CD4-positive, alpha-beta T cell (primary cell): ENCODE measurements around the gene NAB2. TPM values are rescaled to one million over a fixed set of nuclear protein-coding genes. Genes with fewer than 3 reads are reported as not detected.

ENCODE experiments used
- ATAC-seq: fragments of 200-7000 bp; cut with Tn5 transposase; one replicate; pipeline ENCODE4 v1.10.0; 2022; ENCODE audit warnings: mild to moderate bottlenecking; ENCODE audit not compliant: poor library complexity
- CTCF ChIA-PET: fragments of 350-600 bp; sonication (Branson Sonifier 250); formaldehyde crosslinking; loops from one replicate; lab custom pipeline; 2021; ENCODE audit warnings: antibody characterized with exemption, inconsistent platforms; lab: Charles Lee
- POLR2A ChIA-PET: fragments of 350-600 bp; sonication (Branson Sonifier 250); formaldehyde crosslinking; loops from one replicate; lab custom pipeline; 2021; ENCODE audit warnings: antibody characterized with exemption, inconsistent platforms; lab: Charles Lee
- DNase-seq, 14 experiments: peaks; one replicate each; pipeline ENCODE4 v3.0.0-alpha.2; 2013 to 2020; ENCODE audit warnings: mixed read lengths in 2 of 14
- H3K27ac ChIP-seq, 2 donors: one replicate each; pipeline versions ENCODE4 v1.5.1 to v1.7.0; 2013; ENCODE audit warnings: low read length in 2 of 2, low read depth in 1 of 2, mild to moderate bottlenecking in 1 of 2
- H3K27me3 ChIP-seq, 2 experiments: 1 replicate in 1 of 2; 2 replicates in 1 of 2; pipeline versions ENCODE4 v1.6.1 to v1.7.0; 2013; ENCODE audit warnings: low read length in 2 of 2, control low read depth in 1 of 2, mild to moderate bottlenecking in 1 of 2, moderate library complexity in 1 of 2; ENCODE audit not compliant: insufficient read depth in 2 of 2, control insufficient read depth in 1 of 2
- H3K36me3 ChIP-seq: one replicate; pipeline ENCODE4 v1.6.1; 2013; ENCODE audit warnings: low read length, control low read depth; ENCODE audit not compliant: insufficient read depth
- H3K4me1 ChIP-seq: one replicate; pipeline ENCODE4 v1.6.1; 2013; ENCODE audit warnings: low read length, control low read depth; ENCODE audit not compliant: insufficient read depth
- H3K4me3 ChIP-seq: one replicate; pipeline ENCODE4 v1.5.1; 2013; ENCODE audit warnings: mild to moderate bottlenecking, low read length, moderate library complexity
- H3K9me3 ChIP-seq, 2 experiments: 1 replicate in 1 of 2; 2 replicates in 1 of 2; pipeline versions ENCODE4 v1.6.1 to v1.7.0; 2013; ENCODE audit warnings: low read length in 2 of 2, mild to moderate bottlenecking in 2 of 2, control low read depth in 1 of 2, moderate library complexity in 1 of 2; ENCODE audit not compliant: control insufficient read depth in 1 of 2, insufficient read depth in 1 of 2
- H3K27ac Mint-ChIP-seq: one replicate; pipeline ENCODE4 v1.8.0; 2020; ENCODE audit warnings: mixed read lengths
- H3K27me3 Mint-ChIP-seq: one replicate; pipeline ENCODE4 v1.8.0; 2021; ENCODE audit warnings: mixed read lengths
- H3K36me3 Mint-ChIP-seq: one replicate; pipeline ENCODE4 v1.8.0; 2021; ENCODE audit warnings: low read depth, mixed read lengths
- H3K4me1 Mint-ChIP-seq: one replicate; pipeline ENCODE4 v1.8.0; 2021; ENCODE audit warnings: low read depth, mixed read lengths
- H3K4me3 Mint-ChIP-seq: one replicate; pipeline ENCODE4 v1.8.0; 2020; ENCODE audit warnings: mild to moderate bottlenecking, mixed read lengths
- H3K9me3 Mint-ChIP-seq: one replicate; pipeline ENCODE4 v1.8.0; 2020; ENCODE audit warnings: mixed read lengths
- CTCF ChIP-seq: fragments of 200-600 bp; IDR thresholded peaks from one replicate; pipeline ENCODE4 v1.8.0; 2022; ENCODE audit warnings: antibody characterized with exemption, mild to moderate bottlenecking
- intact Hi-C, 2 experiments: fragments of 100-400 bp; cut with DNase I in 1 of 2; cut with micrococcal nuclease in 1 of 2; formaldehyde crosslinking; loops; one replicate each; pipeline versions ENCODE4 v1.15.1 to v1.9.0; 2023 to 2025; cut with DNase I, micrococcal nuclease
- total RNA-seq, 174 experiments: library from RNA in 2 of 174; stranded (reverse) in 2 of 174; gene quantifications; one replicate each; pipeline ENCODE4 v1.2.3 and lab custom pipeline; 2021 to 2026

The NAB2 gene
- total RNA-seq, 2 experiments from 2014 or later: 4.8 to 6.1 TPM

- no peak overlapping the region for H3K4me3 ChIP-seq
- Mint-ChIP-seq H3K27ac (peak overlapping the region; percentile 98), H3K4me1 (peaks cover 58% of the 10 kb centered on the region), H3K4me3 (peak overlapping the region; percentile 84), H3K9me3 (no peaks in the 10 kb centered on the region), H3K27me3 (no peaks in the 10 kb centered on the region), H3K36me3 (peaks cover 86% of the 10 kb centered on the region)
- CTCF ChIA-PET: interaction anchor here (0.6 to 7.6 kb wide), 6 partner anchors 18 to 150 kb away, joined by 3 to 67 read pairs (median 7); partner anchors contain the start of gene STAT6
- H3K9me3 ChIP-seq: no peaks in the 10 kb centered on the region
- intact Hi-C loops: loop anchor here (1.0 kb wide), 2 partner anchors 17 to 24 kb away; no protein-coding TSS in a partner anchor
- no peaks in the 10 kb centered on the region for H3K27me3 ChIP-seq
- H3K4me1 ChIP-seq: peaks cover 58% of the 10 kb centered on the region
- ATAC-seq (no peak), DNase-seq (no peak)
- POLR2A ChIA-PET: interaction anchor here (0.7 to 14.4 kb wide), 4 partner anchors 15 to 62 kb away, joined by 4 to 344 read pairs (median 72); partner anchors contain the start of genes NEMP1 and STAT6
- TF ChIP-seq CTCF: no peak
- H3K36me3 ChIP-seq: peaks cover 64% of the 10 kb centered on the region
- peak overlapping the region in 1 of 2 donors; percentile 69 for H3K27ac ChIP-seq
These were observed 4.0 kb downstream of the NAB2 start for GRCh38 chr12:57092876-57093414.

GRCh38 chr12:57093415-57094207 is 4.7 kb downstream of the NAB2 start:
- peaks cover 52% of the 10 kb centered on the region for H3K4me1 Mint-ChIP-seq
- intact Hi-C loops: loop anchor here (1.0 kb wide), 2 partner anchors 17 to 24 kb away; no protein-coding TSS in a partner anchor
- H3K27ac ChIP-seq: peak overlapping the region; percentile 69 to 72
- H3K36me3 ChIP-seq: peaks cover 71% of the 10 kb centered on the region
- ATAC-seq (peak; percentile 41), DNase-seq (peak in 11 of 14 experiments; percentile 26 to 78 (median 53))
- CTCF ChIA-PET: interaction anchor here (0.6 to 7.6 kb wide), 6 partner anchors 18 to 149 kb away, joined by 3 to 67 read pairs (median 6); partner anchors contain the start of gene STAT6
- no peaks in the 10 kb centered on the region for H3K27me3 Mint-ChIP-seq
- peak overlapping the region; percentile 3 for H3K4me3 ChIP-seq
- peak overlapping the region; percentile 71 for H3K4me3 Mint-ChIP-seq
- peaks cover 52% of the 10 kb centered on the region for H3K4me1 ChIP-seq
- peak; percentile 63 for TF ChIP-seq CTCF
- peak overlapping the region; percentile 98 for H3K27ac Mint-ChIP-seq
- POLR2A ChIA-PET: interaction anchor here (0.6 to 14.4 kb wide), 7 partner anchors 14 to 416 kb away, joined by 3 to 344 read pairs (median 13); partner anchors contain the start of genes NEMP1 and STAT6
- H3K9me3 Mint-ChIP-seq: no peaks in the 10 kb centered on the region
- no peaks in the 10 kb centered on the region for H3K9me3 ChIP-seq
- H3K27me3 ChIP-seq: no peaks in the 10 kb centered on the region
- H3K36me3 Mint-ChIP-seq: peaks cover 87% of the 10 kb centered on the region
